Ovary (tissue), 3 donors: ENCODE results near the gene GLG1.
"Not testable (repeated sequence)": the region's sequence is repeated elsewhere in the genome, so short reads cannot be mapped to it uniquely, and the experiment has no call there.

Experiments
- CTCF ChIP-seq, 3 donors: fragments of 450-650 bp in 2 of 3; fragments of 200-600 bp in 1 of 3; IDR thresholded peaks; one replicate each; pipeline versions ENCODE4 v1.5.1 to v1.8.0; 2016 to 2022; ENCODE audit warnings: antibody characterized with exemption in 3 of 3, mild to moderate bottlenecking in 1 of 3
- EP300 ChIP-seq: sonication (generic); formaldehyde crosslinking; IDR thresholded peaks from one replicate; pipeline ENCODE4 v1.6.1; 2017; ENCODE audit warnings: antibody characterized with exemption
- POLR2A ChIP-seq: fragments of 450-650 bp; IDR thresholded peaks from one replicate; pipeline ENCODE4 v1.6.1; 2017; ENCODE audit warnings: antibody characterized with exemption, mild to moderate bottlenecking, moderate library complexity
- donor health status: DM: no; HTN: no; CAD: no.

GRCh38 chr16:74546112-74546511, 60.8 kb downstream of the GLG1 start:
- not testable (repeated sequence) for TF ChIP-seq CTCF (IDR thresholded peaks at IDR 0.05); POLR2A; EP300
